HFFc6 (cell line): ENCODE data around the gene ZMYM2. TPM values are rescaled to one million over a fixed set of nuclear protein-coding genes. Genes with fewer than 3 reads are reported as not detected.
"Not testable (repeated sequence)": the region's sequence is repeated elsewhere in the genome, so short reads cannot be mapped to it uniquely, and the experiment has no call there.

ENCODE experiments used
- DNase-seq: peaks from one replicate; pipeline ENCODE4 v3.0.0-alpha.2; 2018
- H3K27ac Mint-ChIP-seq: 2 replicates; pipeline ENCODE4 v1.8.0; 2020; ENCODE audit warnings: mild to moderate bottlenecking, mixed read lengths
- H3K27me3 Mint-ChIP-seq: 2 replicates; pipeline ENCODE4 v1.8.0; 2021; ENCODE audit warnings: mild to moderate bottlenecking, moderate library complexity, mixed read lengths; ENCODE audit not compliant: insufficient read depth
- H3K36me3 Mint-ChIP-seq: 2 replicates; pipeline ENCODE4 v1.8.0; 2021; ENCODE audit warnings: low read depth, mixed read lengths
- H3K4me1 Mint-ChIP-seq: 2 replicates; pipeline ENCODE4 v1.8.0; 2020; ENCODE audit warnings: low read depth, mixed read lengths
- H3K4me3 Mint-ChIP-seq: 2 replicates; pipeline ENCODE4 v1.8.0; 2020; ENCODE audit warnings: mild to moderate bottlenecking, moderate library complexity, mixed read lengths
- H3K9me3 Mint-ChIP-seq: 2 replicates; pipeline ENCODE4 v1.8.0; 2020; ENCODE audit warnings: mild to moderate bottlenecking, mixed read lengths
- CTCF ChIP-seq: fragments of 200-600 bp; sonication (generic); IDR thresholded peaks from 2 replicates; pipeline ENCODE4 v1.5.0; 2021; ENCODE audit warnings: antibody characterized with exemption, mild to moderate bottlenecking
- total RNA-seq, 6 experiments: library from RNA; stranded (reverse); fragmentation: NEBNext Ultra II Directional; extraction: Animal tissue kit (Norgen Biotek cat#: 25700); gene quantifications; 2 replicates in 1 of 6; 3 replicates in 5 of 6; pipeline ENCODE4 v1.2.3, GENCODE V29; 2021

The ZMYM2 gene
- total RNA-seq, 6 experiments from 2014 or later = 21.3 to 33.6 (median 28.8) TPM

DNA sequence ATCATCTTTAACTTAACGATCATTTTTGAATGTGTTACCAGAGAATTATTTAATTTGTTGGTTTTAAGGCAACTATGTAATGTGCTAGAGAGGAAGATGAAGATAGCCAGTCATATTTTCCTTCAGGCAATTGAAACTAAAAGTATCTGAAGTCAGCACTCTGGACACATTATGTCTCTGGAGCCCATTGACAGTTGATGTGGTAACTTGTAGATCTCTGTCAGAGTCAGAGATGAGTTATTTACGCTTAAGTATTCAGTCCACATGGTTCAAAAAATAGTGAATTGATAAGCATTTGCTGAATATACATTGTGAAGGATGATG lies 2.1 kb downstream of the ZMYM2 start:
- Mint-ChIP-seq H3K4me1 (peaks cover 22% of the 10 kb centered on the region), H3K4me3 (peak overlapping the region; percentile 97), H3K9me3 (no peaks in the 10 kb centered on the region), H3K27ac (peak overlapping the region; percentile 91; the same call in 1 of the 2 replicates), H3K27me3 (peaks cover 1% of the 10 kb centered on the region; the same call in 1 of the 2 replicates), H3K36me3 (0 out of 2 replicates have a peak, but pooled peaks cover 5% of the 10 kb centered on the region)
- TF ChIP-seq CTCF = no peak
- DNase-seq = no peak

- no peak for DNase-seq
- Mint-ChIP-seq H3K27ac (no peak overlapping the region), H3K27me3 (no peaks in the 10 kb centered on the region), H3K9me3 (no peaks in the 10 kb centered on the region), H3K4me1 (peaks cover 22% of the 10 kb centered on the region), H3K36me3 (0 out of 2 replicates have a peak, but pooled peaks cover 5% of the 10 kb centered on the region), H3K4me3 (peak overlapping the region; percentile 97; the same call in 1 of the 2 replicates)
- no peak for TF ChIP-seq CTCF
These were observed 3.0 kb downstream of the ZMYM2 start for GRCh38 chr13:19961489-19961888.

DNA sequence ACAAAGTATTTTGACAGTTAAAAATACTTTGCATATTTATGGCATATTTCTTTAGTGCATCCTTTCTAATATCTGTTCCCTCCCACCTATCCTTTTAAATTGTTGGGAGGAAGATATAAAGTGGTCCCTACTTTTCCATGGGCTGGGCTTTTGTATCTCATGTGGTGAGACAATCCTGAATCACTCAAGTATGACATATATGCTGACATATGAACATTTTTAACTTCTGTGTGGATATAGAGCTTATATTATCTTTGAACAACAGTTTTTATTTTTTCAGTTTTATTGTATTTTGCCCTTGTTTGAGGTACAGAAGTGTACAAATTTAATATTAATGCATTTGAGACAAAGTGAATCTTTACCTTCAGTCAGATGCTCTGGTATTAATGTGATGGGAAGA lies 3.4 kb downstream of the ZMYM2 start:
- no peaks in the 10 kb centered on the region for H3K27me3 Mint-ChIP-seq
- no peaks in the 10 kb centered on the region for H3K9me3 Mint-ChIP-seq
- peaks cover 22% of the 10 kb centered on the region for H3K4me1 Mint-ChIP-seq
- H3K36me3 Mint-ChIP-seq = 0 out of 2 replicates have a peak, but pooled peaks cover 6% of the 10 kb centered on the region
- no peak overlapping the region for H3K27ac Mint-ChIP-seq
- no peak for DNase-seq
- H3K4me3 Mint-ChIP-seq = 0 out of 2 replicates have a peak overlapping the region, but pooled peaks have one; percentile 97
- no peak for TF ChIP-seq CTCF

DNA sequence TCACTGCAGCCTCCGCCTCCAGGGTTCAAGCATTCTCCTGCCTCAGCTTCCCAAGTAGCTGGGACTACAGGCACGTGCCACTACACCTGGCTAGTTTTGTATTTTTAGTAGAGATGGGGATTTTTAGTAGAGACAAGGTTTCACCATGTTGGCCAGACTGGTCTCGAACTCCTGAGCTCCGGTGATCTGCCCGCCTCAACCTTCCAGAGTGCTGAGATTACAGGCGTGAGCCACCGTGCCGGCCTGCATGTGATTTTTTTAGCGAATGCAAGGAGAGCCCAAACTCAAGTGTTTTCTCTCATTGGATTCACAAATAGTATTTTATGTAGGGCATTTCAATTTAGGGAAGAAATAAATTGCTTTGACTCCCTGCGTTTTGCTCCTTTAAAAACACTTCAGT lies 4.4 kb downstream of the ZMYM2 start:
- Mint-ChIP-seq H3K9me3 (no peaks in the 10 kb centered on the region), H3K4me1 (peaks cover 22% of the 10 kb centered on the region), H3K4me3 (no peak overlapping the region), H3K27ac (no peak overlapping the region), H3K36me3 (0 out of 2 replicates have a peak, but pooled peaks cover 9% of the 10 kb centered on the region), H3K27me3 (no peaks in the 10 kb centered on the region)
- no peak for TF ChIP-seq CTCF
- no peak for DNase-seq

DNA sequence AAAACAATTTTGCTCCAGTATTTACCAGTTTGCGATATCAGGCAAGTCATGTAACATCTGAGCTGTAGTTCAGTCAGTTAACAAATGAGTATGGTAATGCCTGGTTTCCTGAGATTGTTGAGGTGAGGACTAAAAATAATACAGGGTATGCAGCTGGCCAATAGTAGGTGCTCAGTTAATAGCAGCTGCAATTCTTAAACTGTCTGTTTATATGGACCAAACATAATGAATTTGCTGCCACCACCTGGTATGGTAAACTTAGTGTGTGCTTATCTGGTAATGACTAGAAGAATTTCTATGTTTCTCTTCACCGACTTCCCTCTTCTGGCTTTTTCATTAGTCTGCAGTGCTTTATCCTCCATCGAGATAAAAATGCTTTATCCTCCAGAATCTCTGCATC lies 9.1 kb downstream of the ZMYM2 start:
- no peaks in the 10 kb centered on the region for H3K27me3 Mint-ChIP-seq
- no peak for DNase-seq
- no peaks in the 10 kb centered on the region for H3K9me3 Mint-ChIP-seq
- no peaks in the 10 kb centered on the region for H3K4me1 Mint-ChIP-seq
- TF ChIP-seq CTCF = no peak
- H3K27ac Mint-ChIP-seq = no peak overlapping the region
- no peak overlapping the region for H3K4me3 Mint-ChIP-seq
- 0 out of 2 replicates have a peak, but pooled peaks cover 4% of the 10 kb centered on the region for H3K36me3 Mint-ChIP-seq

DNA sequence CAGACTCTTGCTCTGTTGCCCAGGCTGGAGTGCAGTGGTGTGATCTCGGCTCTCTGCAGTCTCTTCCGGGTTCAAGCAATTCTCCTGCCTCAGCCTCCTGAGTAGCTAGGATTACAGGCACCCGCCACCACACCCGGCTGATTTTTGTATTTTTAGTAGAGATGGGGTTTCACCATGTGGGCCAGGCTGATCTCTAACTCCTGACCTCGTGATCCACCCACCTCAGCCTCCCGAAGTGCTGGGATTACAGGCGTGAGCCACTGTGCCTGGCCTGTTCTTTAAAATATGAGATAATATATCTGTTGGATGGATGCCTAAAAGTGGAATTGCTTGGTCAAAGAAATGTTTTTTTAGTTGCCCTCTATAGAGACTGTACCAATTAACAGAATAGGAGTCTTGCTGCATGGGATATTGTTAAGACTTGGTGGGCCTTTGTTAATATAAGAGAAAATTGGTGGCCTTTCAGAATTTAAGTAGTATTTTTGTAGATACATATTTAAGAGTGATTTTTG lies 16.0 kb downstream of the ZMYM2 start:
- DNase-seq = not testable (repeated sequence)
- H3K36me3 Mint-ChIP-seq = peaks cover 37% of the 10 kb centered on the region

More for the DNA sequence above, 16.0 kb downstream of the ZMYM2 start:
- not testable (repeated sequence) for H3K4me3 Mint-ChIP-seq, H3K9me3 Mint-ChIP-seq, H3K27me3 Mint-ChIP-seq, H3K4me1 Mint-ChIP-seq, H3K27ac Mint-ChIP-seq
